Embryonic facial prominence (tissue), 1 donor: ENCODE measurements around the gene TEX44.
A peak's percentile ranks its signal among the peaks of the same experiment; 100 is the strongest.
"Not testable (repeated sequence)": the region's sequence is repeated elsewhere in the genome, so short reads cannot be mapped to it uniquely, and the experiment has no call there.

ENCODE experiments used
- DNase-seq: peaks from one replicate; pipeline ENCODE4 v3.0.0-alpha.2; 2016; ENCODE audit errors: extremely low spot score

Gene TEX44

DNA sequence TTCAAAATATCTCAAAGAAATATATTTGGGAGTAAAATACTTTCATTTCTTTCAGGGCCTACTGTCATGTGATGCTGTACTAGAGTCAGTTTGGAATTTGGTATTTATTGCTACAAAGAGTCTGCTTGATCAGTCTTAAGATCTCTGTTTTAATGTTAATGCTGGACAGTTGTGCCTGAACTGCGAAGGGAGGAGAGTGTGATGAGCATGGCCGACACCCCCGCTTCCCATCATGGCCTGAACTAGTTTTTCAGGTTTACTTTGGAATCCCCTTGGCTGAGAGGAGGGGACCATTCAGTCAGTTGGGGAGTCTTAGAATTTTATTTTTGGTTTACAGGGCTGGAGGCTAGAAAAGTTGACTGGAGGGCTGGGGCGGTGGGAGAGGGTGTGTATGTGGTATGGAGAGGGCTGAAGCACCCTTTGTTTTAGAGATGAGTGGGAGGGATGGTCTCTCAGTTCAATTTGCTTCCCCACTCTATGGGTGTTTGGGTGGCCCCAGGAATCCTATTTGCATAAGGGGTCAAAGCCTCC lies 20.9 kb upstream of the TEX44 start:
- no peak for DNase-seq

DNA sequence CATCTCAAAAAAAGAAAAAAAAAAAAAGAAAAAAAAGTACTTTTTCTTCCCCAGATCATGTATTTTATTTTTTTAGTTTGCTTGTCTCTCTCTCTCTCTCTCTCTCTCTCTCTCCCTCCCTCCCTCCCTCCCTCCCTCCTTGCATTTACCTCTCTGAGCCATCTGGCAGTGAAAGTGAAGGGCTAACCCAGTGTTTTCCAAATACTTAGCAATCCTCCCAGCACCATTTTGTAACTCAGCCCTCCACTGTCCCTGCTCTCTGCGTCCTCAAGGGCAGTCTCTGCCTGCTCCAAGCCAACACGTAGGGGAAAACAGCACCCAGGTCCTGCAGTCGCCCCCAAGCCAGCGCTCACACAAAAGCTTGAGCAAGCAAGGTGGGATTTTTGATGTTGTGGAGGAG lies 19.6 kb upstream of the TEX44 start:
- DNase-seq = no peak

DNA sequence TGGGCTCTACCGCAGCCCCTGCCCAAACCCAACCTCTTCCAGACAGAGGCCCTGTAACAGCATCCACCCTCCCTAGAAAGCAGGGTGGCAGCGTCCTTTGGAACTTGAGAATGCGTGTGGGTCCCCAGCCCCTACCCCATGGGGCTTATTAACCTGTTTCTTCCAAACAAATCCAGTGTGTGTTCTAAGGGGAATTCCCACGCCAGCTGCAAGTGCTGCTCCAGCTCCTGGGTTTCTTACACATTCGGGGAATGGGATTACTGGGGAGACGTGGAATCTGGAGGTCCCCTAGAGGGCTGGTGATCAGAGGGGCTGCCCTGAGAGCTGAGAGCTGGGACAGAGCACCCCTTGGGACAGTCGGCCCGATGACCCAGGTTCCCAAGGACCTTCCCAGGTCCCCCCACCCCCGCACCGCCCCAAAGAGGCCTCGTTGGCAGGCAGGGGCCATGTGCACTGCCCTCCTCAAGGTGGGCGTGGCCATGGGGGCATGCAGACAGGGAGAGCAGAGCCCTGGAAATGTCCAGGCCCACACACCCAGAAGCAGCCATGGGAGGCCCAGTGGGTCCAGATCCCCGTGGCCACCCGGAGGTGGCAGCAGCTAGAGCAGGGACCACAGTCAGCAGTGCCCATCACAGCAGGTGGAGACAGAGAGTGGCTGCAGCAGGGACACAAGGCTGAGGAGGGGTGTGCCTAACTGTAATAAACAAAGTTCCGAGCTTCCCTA lies 18.8 kb upstream of the TEX44 start:
- no peak for DNase-seq

DNA sequence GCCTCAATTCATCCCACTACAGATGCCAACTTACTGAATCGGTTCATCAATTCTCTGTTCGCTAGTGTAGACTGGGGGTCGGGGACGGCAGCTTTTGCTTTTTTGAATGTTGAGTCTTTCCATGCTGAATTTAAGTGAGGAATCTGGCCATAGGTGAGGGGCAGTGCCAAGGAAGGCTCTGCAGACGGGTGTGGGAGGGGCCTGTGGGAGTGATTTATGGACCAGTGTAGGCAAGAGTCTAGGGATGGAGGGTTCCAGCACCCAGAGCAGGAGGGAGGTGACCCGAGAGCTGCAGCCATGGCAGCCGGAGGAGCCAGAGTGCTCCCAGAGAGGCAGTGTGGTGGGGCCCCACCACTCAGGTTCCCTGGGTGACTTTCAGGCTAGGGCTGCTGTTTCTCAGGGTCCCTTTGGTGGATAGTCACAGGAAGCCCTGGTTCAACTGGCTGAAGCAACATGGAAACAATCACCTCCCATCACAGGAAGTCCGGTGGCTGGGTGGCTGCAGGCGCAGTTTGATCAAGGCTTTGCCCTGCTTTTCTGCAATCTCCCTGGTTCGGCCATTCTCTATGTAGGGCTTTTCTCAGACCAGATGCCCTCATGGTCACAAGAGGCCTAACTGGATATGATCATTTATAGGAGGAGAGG lies 16.9 kb upstream of the TEX44 start:
- no peak for DNase-seq

DNA sequence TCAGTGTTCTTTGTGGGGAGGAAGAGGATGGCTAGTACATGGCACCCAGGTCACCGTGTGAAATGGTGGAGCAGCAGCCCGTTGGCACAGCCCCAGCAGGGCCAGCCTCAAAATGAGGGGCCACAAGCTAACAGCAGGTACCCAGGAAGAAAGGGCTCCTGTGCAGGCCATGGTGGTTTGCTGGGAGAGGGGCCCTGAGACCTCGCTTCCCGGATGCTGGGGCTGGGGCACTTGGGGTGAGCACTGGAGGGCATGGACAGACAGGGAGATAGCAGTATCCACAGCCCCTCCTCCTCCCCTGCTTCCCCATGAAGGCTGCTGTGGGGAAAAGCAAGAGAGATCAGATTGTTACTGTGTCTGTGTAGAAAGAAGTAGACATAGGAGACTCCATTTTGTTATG lies 16.2 kb upstream of the TEX44 start:
- no peak for DNase-seq

DNA sequence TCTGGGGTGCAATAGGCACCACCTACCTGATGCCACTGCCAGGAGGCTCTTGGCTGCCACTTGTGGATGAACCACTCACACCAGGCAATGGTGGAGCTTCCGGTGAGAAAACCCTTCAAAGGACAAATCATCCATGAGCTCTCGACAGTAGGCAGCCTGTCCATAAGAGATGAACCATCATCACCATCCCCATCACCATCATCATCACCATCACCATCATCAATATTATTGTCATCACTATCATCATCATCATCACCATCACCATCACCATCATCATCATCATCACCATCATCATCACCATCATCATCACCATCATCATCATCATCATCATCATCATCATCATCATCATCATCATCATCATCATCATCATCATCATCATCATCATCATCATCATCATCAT lies 14.0 kb upstream of the TEX44 start:
- not testable (repeated sequence) for DNase-seq

DNA sequence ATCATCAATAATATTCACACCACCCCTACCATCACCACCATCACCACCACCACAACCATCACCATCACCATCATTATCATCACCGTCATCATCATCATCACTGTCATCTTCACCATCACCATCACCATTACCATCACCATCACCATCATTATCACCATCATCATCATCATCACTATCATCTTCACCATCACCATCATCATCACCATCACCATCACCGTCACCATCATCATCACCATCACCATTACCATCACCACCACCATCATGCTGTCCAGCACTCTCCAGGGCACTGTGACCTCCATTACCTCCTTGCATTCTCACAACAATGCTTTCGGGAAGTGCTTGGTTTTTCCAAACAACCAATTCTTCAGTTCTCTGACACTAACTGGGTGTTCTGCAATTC lies 13.1 kb upstream of the TEX44 start:
- DNase-seq = no peak

DNA sequence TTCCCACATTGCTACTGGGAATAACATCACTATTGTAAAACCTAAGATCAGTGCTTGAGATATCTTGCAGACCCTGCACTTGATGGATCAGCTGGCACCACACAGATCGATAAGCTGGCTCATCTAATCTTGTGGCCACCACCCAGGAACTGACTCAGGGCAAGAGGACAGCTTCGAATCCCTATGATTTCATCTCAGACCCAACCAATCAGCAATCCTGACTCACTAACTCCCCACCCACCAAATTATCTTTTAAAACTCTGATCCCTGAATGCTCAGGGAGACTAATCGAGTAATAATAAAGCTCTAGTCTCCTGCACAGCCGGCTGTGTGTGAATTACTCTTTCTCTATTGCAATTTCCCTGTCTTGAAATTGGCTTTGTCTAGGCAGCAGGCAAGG lies 11.3 kb upstream of the TEX44 start:
- DNase-seq = no peak

DNA sequence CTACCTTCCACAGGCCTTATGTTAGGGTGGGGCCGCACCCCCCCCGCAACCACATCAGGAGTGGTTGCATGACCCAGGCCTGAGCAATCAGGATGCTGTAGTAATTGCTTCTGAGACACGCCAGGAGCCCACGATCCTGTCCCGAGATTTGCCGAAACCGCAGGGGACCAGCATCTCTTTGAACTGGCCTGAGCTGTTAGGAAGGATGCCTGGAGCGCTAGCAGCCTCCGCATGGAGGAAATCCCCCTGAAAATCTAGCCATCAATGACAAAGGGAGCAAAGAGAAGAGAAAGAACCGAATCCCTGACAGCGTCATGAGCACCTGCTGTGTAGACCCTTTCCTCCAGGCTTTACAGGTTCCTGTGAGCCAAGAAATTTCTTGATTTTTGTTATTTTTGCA lies 8.7 kb upstream of the TEX44 start:
- no peak for DNase-seq

DNA sequence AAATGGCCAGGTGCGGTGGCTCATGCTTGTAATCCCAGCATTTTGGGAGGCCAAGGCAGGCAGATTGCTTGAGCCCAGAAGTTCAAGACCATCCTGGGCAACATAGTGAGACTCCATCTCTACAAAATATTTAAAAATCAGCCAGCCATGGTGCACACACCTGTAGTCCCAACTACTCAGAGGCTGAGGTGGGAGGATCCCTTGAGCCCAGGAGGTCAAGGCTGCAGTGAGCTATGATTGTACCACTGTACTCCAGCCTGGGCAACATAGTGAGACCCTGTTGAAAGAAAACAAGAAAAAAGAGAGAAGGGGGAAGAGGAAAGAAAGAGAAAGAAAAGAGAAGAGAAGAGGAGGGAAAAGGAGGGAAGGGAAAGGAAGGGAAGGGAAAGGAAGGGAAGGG lies 4.9 kb upstream of the TEX44 start:
- DNase-seq = not testable (repeated sequence)

DNA sequence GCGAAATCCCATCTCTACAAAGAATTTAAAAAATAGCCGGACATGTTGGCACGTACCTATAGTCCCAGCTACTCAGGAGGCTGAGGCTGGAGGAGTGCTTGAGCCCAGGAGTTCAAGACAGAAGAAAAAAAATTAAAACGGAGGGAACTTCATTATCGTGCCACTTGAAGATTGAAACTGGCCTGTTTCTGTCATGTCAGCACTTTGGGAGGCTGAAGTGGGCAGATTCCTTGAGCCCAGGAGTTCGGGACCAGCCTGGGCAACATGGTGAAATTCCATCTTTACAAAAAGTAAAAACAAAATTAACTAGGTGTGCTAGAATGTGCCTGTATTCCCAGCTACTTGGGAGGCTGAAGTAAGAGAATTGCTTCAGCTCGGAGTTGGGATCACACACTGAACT lies 3.0 kb upstream of the TEX44 start:
- DNase-seq = no peak

DNA sequence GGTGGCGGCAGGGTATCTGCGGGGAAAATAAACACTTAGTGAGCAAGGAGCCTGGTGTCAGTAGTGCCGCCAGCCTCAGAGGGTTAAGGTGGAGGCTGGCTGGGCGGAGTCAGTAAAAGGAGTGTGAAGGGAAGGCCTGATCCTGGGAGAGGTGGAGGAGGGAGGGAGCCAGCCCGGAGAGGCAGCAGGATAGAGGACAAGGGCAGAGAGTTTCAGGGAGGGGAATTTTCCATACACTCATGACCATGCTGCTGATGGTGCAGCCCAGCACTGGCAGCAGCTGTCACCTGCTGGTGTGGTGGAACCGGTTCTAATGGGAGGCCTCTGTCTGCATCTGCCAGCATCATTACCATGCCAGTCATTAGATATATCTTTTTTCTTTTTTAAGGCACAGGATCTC lies 2.0 kb upstream of the TEX44 start:
- DNase-seq = no peak

DNA sequence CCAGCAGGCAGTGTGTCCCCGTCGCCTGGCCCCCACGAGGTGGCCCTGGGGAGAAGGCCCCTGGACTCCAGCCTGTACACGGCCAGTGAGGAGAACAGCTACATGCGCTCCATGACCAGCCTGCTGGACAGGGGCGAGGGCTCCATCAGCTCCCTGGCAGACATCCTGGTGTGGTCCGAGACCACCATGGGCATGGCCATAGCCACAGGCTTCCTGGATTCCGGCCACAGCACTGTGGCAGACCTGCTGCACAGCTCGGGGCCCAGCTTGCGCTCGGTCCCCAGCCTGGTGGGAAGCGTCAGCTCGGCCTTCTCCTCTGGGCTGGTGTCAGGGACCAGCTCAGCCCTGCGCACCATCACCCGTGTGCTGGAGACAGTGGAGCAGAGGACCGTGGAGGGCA lies 1.0 kb downstream of the TEX44 start:
- no peak for DNase-seq

DNA sequence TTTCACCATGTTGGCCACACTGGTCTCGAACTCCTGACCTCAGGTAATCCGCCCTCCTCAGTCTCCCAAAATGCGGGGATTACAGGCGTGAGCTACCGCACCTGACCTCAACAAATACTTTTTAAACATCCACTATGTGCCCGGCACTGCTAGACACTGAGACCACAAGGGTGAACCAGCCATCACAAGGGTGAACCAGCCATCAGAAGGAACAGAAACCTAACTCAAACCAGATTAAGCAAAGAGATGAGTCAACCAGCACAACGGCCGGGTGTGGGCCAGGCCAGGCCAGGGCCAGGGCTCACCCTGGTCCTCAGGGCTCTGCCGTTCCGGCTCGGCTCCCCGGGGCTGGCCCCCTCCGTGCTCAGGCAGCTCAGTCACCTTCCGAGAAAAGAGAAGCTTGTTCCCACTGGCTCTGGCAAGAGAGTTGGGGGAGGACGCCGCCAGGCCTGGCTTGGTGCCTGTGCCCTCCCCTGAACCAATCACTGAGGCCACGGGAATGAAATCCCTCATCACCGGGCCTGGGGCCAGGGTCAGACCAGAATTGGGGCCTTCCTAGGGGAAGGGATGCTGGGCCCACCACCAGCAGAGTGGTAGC lies 4.4 kb downstream of the TEX44 start:
- DNase-seq = no peak

DNA sequence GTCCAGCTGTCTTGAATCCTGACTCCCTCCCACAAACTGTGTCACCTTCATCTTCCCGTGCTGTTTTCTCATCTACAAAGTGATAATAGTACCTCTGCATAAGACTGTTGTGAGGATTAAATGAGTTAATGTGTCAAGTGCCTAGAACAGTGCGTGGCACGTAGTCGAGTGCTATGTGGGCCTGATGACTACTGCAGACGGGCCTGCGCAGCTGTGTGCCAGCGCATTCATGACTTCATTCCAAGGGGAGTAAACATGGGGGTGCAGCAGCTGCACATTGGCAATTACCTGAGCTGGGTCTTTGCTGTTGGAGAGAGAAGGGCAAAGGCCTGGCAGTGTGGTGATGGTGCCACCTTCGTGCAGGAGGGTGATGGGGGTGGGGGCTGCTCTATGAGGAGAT lies 5.0 kb downstream of the TEX44 start:
- no peak for DNase-seq

DNA sequence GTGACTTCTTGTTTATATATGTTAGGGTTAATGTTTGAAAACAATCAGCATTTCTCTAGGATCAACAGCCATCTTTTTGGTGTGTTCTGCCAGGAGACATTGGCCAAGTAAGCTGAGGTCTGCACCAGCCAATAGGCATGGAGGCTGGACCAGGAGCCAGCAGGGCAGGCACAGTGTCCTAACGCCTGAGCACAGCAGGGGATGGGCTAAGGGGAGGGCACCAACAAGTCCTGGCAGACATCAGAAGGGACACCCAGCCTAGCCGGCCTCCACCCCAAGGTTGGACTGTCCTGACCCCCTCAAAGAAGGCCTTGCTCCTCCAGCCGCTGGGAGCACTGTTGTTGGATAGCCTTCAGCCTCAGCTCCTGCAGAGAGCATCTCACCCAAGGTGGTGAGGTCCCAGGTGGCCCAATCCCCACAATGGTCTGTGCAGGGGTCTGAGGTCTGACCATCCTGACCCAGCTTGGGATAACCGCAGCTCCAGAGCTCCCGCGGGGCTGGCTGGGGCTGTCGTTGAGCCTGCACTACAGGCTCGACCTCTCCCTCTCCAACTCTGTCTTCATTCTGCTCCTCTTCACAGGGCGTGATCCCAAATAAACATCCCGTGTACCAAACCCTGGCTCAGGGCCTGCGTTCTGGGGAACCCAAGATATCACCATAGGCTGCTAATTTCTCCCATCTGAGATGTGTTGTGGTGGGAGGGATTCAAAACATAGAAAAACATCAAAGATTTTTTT lies 8.1 kb downstream of the TEX44 start:
- DNase-seq = no peak

DNA sequence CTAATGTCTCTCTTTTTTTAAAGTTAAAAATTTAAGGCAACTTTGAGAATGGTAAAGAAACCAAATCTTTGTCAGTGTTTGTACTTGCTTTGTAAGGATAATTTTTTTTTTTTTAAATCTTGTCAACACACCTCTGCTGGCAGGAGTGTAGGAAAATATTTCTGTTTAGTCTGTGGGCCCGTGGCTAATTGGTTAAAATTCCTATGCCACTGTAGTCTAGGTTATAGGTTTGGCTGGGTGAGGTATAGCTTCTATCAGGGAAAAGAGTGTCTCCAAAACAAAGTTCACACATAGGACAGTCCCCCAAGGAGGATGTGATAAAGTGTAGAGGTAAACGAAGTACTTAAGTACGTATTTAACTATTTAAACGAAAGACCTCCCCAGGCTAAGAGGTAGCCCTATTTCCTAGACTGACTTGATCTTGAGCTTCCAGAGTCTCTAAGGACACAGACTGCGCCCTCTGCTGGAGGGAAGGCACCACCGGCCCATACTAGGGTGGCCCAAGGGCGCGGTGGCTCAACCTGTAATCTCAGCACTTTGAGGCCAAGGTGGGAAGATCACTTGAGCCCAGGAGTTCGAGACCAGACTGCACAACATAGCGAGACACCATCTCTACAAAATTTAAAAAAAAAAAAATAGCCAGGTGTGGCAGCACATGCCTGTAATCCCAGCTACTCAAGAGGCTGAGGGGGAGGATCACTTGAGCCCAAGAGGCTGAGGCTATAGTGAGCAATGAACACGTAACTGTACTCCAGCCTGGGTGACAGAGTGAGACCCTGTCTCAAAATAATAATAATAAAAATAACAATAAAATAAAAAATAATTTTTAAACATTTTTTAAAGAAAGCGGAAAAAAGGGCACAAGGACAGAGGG lies 8.9 kb downstream of the TEX44 start:
- peak; percentile 59 for DNase-seq

DNA sequence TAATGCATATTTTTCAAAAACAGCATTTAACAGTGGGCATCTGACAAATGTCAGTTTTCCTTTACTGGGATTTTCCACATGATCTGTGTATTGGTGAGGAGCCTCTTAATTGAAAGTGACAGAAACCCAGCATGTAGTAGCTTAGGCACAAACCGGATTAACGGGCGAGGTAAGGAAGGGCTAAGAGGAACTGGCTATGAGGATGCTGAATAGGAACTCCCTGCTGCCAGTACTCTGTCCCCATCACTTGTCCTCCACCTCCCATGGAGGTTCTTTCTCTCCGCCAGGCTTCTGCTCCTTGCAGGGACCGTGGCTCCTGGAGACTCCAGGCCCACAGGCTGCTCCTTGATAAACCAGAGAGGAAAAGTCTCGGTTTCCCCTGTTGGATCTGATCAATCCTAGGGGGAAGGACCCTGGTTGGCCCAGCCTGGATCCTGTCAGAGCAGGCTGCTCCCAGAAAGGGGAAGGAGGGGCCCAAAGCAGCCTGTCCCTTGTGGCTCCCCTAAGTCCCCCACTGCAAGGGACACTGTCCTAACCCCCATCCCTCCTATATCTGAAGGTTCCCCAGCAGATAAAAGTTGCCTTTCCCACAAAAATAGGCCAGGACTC lies 10.3 kb downstream of the TEX44 start:
- DNase-seq = no peak

DNA sequence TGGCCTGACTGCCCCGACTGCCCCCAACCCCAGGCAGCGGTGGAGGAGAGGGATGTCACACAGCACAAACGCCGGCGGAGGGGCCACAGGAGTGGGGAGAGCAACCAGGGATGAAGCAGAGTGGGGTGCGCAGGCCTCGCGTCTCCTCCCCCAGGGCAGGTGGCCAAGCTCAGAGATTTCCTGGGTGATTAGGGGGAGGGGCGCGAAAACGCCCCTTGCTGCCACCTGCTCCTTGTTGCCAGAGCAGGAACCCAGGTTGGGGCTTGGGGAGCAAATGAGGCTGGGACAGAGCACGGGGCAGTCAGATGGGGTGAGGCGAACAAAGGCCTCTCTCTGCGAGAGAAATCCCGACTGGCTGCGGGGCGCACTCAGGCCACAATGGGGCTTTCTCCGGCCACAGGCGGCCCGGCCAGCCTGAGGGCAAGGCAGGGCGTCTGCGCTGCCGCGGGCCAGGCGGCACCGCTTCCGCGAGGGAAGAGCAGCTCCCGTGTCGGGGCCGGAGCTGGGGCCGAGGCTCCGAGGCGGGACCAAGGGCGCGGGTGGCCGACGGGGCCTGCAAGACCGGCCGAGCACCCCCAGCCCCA lies 11.5 kb downstream of the TEX44 start:
- no peak for DNase-seq
